Endometrial microvascular endothelial cells (primary cell): ENCODE measurements around the gene CAPG. TPM values are rescaled to one million over a fixed set of nuclear protein-coding genes. Genes with fewer than 3 reads are reported as not detected.

ENCODE experiments used
- in situ Hi-C: cut with HindIII; loops from 2 replicates; pipeline ENCODE4 v1.10.0; 2017; ENCODE audit warnings: low sequenced_read_pairs, low pct_unique_long_range_greater_than_20kb; ENCODE audit errors: inconsistent ontology term
- total RNA-seq: library from RNA; depleted of rRNA; stranded (reverse); fragments of >200 nt; gene quantifications from one replicate; pipeline ENCODE4 v1.2.3, GENCODE V29; 2015; ENCODE audit errors: inconsistent ontology term

The CAPG gene
- total RNA-seq, 1 donor from 2014 or later, result 99.7 TPM

DNA sequence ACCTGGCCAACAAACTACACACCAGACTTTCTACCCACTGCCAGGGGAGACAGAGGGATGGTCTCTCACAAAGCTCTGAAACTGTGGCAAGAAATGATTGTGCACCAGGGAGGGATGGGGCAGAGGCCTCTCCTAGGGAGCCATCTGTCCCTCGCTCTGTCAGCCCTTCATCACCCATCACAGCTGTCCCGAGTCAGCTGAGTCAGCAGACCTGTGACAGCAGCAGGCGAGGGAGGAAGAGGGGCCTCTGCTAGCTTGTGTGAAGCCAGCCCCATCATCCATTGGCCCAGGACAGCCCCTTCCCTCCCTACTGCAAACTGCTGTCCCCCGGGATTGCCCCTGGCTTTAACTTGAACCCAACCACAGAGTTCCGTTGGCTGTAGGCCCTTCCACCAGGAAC, 13.4 kb upstream of the CAPG start:
- in situ Hi-C loops, result loop anchor here (25.0 kb wide), 1 partner anchor 114 kb away; the partner anchor contains the start of gene MAT2A

GRCh38 chr2:85422072-85422457, 11.9 kb upstream of the CAPG start:
- in situ Hi-C loops, result loop anchor here (25.0 kb wide), 1 partner anchor 115 kb away; the partner anchor contains the start of gene MAT2A

GRCh38 chr2:85421260-85422071, 11.3 kb upstream of the CAPG start:
- in situ Hi-C loops, result loop anchor here (25.0 kb wide), 1 partner anchor 116 kb away; the partner anchor contains the start of gene MAT2A

DNA sequence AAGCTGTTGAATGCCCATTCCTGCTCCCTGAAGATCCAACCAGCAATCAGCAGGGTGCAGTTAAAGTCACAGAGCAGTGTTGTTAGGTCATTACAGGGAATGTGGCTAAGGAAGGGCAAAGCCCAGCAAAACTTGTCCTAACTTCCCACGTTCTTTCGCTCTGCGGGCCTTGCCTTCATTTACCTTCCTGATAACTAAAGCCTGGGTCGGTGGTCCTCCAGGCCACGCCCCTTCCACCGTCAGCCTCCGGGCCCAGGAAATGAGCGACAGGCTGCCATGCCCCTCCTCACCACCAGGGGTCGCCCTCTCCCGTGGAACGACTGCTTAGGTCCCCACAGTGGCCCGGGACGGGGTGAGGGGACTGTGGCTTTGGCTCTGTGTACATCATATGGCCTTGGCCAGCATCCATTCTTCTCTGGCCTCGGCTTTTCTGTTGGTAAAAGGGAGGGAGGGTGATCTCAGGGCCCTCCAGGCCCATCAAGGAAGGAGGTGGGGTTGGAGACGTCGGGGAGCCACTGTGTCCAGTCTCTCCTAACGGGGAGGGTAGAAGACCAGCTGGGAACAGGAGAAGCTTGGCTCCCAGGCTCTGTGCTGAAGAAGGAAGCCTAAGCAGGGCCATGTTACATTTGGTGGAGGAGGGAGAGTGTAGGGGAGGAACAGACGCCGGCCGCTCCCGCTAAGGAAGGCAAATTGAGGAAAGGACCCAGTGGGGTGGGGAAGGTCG, 10.5 kb upstream of the CAPG start:
- in situ Hi-C loops, result loop anchor here (25.0 kb wide), 1 partner anchor 117 kb away; the partner anchor contains the start of gene MAT2A

- in situ Hi-C loops, result loop anchor here (25.0 kb wide), 1 partner anchor 118 kb away; the partner anchor contains the start of gene MAT2A
These were observed 9.0 kb upstream of the CAPG start for GRCh38 chr2:85419009-85419675.

- in situ Hi-C loops, result loop anchor here (25.0 kb wide), 1 partner anchor 119 kb away; the partner anchor contains the start of gene MAT2A
These were observed 8.2 kb upstream of the CAPG start, which contains the start of gene SH2D6 for GRCh38 chr2:85418132-85419008. Gene SH2D6, plus strand, starts transcription at chr2:85418714. Its CDS starts 10,752 bp downstream, at chr2:85429466.

GRCh38 chr2:85415980-85416650, 5.9 kb upstream of the CAPG start:
- in situ Hi-C loops, result loop anchor here (25.0 kb wide), 1 partner anchor 121 kb away; the partner anchor contains the start of gene MAT2A

DNA sequence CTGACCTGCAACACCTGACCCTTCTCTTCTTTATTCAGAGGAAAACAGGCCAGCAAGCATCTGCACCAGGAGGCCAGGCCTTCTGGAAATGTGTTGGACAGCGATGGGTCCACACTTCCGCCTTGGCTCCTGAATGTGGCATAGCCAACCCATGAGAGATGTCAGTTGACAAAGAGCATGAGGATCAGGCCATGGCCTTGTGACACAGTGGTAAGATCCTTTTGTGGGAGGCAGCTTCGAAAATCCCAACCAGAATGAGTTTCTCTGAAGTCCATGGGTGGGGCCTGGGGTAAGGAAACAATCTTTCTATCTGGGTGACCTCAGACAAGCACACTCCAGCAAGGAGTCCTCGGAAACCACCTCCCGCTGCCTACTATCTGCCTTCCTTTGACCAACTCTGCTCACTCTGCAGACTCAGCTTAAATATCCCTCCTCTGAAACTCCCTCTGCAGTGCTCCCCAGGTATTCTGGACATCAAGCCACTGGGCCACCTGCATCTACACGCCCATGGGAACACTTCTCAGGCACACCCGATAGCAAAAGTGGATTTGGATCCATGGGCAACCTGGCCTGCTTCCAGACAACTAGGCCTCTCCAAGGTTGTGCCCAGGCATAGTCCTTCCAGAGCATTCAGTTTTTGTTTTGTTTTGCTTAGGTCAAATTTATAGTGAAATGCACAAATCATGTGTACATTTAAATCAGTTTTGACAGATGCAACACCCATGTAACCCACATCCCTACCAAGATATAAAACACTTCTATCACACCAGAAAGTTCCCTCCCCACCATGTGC, 4.8 kb upstream of the CAPG start:
- in situ Hi-C loops, result loop anchor here (25.0 kb wide), 1 partner anchor 122 kb away; the partner anchor contains the start of gene MAT2A

GRCh38 chr2:85414421-85414759, 4.2 kb upstream of the CAPG start:
- in situ Hi-C loops, result loop anchor here (25.0 kb wide), 1 partner anchor 123 kb away; the partner anchor contains the start of gene MAT2A

DNA sequence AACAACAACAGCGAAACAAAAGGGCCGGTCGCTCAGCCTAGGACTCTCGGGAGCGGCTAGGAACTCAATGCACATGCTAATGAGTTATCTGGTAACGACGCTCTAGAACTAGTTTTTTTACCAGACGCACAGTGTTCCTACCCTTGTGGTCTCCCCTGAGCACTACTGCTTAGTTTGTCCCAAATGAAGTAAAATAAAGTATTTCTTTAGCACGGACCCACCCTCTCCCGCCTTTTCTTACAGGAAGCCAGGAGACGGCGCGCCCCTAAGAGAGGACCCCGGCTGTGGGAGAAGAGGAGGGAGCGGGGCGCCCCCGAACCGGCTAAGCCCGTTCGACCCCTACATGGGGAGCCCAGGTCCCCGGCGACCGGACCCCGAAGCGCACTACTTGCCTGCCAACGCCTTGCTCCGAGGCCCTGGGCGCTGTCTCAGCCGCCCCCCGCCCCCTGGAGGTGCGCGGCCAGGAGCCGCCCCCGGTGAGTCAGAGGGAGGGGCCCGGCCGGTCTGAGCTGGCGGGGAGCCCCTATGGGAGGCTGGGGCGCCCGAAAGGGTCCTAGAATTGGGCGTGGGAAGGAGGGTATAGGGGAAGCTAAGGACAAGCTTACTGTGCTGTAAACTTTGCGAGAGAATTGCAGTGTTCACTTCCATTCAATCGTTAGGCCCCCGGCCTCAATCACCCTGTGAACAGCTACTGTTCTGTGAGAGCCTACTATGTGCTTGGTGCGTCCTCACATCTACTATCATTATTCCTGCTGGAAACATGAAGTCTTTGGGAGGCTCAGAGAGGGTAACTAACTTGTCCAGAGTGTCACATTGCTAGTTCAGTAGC, 3.6 kb upstream of the CAPG start:
- in situ Hi-C loops, result loop anchor here (25.0 kb wide), 1 partner anchor 123 kb away; the partner anchor contains the start of gene MAT2A

- in situ Hi-C loops, result loop anchor here (25.0 kb wide), 1 partner anchor 126 kb away; the partner anchor contains the start of gene MAT2A
These were observed 1.2 kb upstream of the CAPG start for GRCh38 chr2:85411405-85411748.

- in situ Hi-C loops, result loop anchor here (25.0 kb wide), 1 partner anchor 127 kb away; the partner anchor contains the start of gene MAT2A
These were observed 628 bp upstream of the CAPG start for GRCh38 chr2:85410584-85411404.

DNA sequence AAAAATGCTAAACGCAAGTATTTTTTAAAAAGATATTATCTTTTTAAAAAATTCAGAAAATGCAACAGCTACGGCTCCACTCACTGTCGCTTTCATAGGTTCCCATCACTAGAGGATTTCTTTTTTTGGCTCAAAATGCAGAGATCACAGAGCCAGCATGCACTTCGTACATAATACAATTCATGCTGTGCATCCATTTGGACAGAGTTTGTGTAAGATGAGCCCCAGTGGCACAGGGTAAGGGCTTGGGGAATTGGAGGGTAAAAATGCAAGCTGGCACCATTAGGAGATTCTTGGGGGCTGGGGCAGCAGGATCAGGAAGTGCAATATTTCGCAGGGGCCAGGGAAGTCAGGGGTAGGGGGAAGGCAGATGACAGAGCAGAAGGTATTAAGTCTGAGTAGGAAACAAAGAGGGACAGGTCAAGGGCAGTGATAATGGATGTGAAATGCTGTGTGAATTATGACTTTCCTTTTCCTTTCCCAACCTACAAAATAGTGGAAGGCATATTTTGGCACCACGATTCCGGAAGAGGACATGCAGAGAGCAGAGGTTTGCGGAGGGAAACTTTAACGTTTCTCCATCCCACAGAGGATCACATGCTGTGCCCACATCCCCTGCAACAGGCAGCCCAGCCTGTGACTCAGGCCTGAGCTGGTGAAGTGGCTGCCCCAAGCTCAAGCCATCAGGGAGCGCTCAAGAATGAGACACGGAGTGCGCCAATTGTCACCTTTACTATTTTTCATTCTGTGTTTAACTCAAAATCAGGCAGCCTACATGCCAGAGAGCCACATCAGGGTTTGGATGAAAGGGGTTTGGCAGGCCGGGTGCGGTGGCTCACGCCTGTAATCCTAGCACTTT, 4.7 kb downstream of the CAPG start:
- in situ Hi-C loops, result loop anchor here (25.0 kb wide), 1 partner anchor 132 kb away; the partner anchor contains the start of gene MAT2A

- in situ Hi-C loops, result loop anchor here (25.0 kb wide), 1 partner anchor 135 kb away; the partner anchor contains the start of gene MAT2A
These were observed 8.3 kb downstream of the CAPG start for GRCh38 chr2:85401844-85402243.
